Measurements from ENCODE around the gene SLAMF1. TPM values are rescaled to one million over a fixed set of nuclear protein-coding genes. Genes with fewer than 3 reads are reported as not detected.
"Not testable (repeated sequence)": the region's sequence is repeated elsewhere in the genome, so short reads cannot be mapped to it uniquely, and the experiment has no call there.

The SLAMF1 gene
- total RNA-seq, 1 donor from 2014 or later: 0.20 TPM

- no peak for DNase-seq
Observed at GRCh38 chr1:160640359-160641123, 6.3 kb downstream of the SLAMF1 start.

- no peak for DNase-seq
Observed at GRCh38 chr1:160639652-160640051, 7.2 kb downstream of the SLAMF1 start.

GRCh38 chr1:160638926-160639325, 7.9 kb downstream of the SLAMF1 start:
- DNase-seq: no peak

GRCh38 chr1:160638540-160638857, 8.3 kb downstream of the SLAMF1 start:
- DNase-seq: no peak

- DNase-seq: no peak
Observed at GRCh38 chr1:160637821-160638539, 8.9 kb downstream of the SLAMF1 start.

- DNase-seq: no peak
Observed at GRCh38 chr1:160637065-160637464, 9.8 kb downstream of the SLAMF1 start.

GRCh38 chr1:160636547-160636946, 10.3 kb downstream of the SLAMF1 start:
- DNase-seq: no peak

- no peak for DNase-seq
Observed at GRCh38 chr1:160636076-160636475, 10.8 kb downstream of the SLAMF1 start.

- DNase-seq: no peak
Observed at GRCh38 chr1:160634543-160635491, 12.0 kb downstream of the SLAMF1 start.

GRCh38 chr1:160633330-160633903, 13.4 kb downstream of the SLAMF1 start:
- DNase-seq: no peak

GRCh38 chr1:160631983-160632625, 14.7 kb downstream of the SLAMF1 start:
- DNase-seq: no peak

GRCh38 chr1:160630523-160631451, 16.1 kb downstream of the SLAMF1 start:
- DNase-seq: no peak

- no peak for DNase-seq
Observed at GRCh38 chr1:160629286-160630210, 17.3 kb downstream of the SLAMF1 start.

- DNase-seq: no peak
Observed at GRCh38 chr1:160628799-160629263, 18.0 kb downstream of the SLAMF1 start.

- DNase-seq: not testable (repeated sequence)
Observed at GRCh38 chr1:160627677-160628289, 19.1 kb downstream of the SLAMF1 start.

- DNase-seq: no peak
Observed at GRCh38 chr1:160626509-160627342, 20.1 kb downstream of the SLAMF1 start.

GRCh38 chr1:160625725-160626498, 20.9 kb downstream of the SLAMF1 start:
- no peak for DNase-seq
